HEK293T (cell line): Measurements from ENCODE around the gene ZMAT5.

Experiments used
- FOXK2 ChIP-seq: fragments of 450-650 bp; IDR thresholded peaks from 2 replicates; pipeline ENCODE4 v1.6.1; 2016; ENCODE audit warnings: mild to moderate bottlenecking
- L3MBTL2 ChIP-seq: fragments of 450-650 bp; conservative IDR thresholded peaks from 2 replicates; pipeline ENCODE4 v1.6.1; 2016; ENCODE audit warnings: mild to moderate bottlenecking
- SP1 ChIP-seq: fragments of 450-650 bp; IDR thresholded peaks from 2 replicates; pipeline ENCODE4 v1.6.1; 2017
- SUZ12 ChIP-seq: fragments of 450-650 bp; IDR thresholded peaks from 2 replicates; pipeline ENCODE4 v1.6.1; 2016; ENCODE audit warnings: mild to moderate bottlenecking
- TARDBP ChIP-seq: fragments of 450-650 bp; IDR thresholded peaks from 2 replicates; pipeline ENCODE4 v1.6.1; 2016

DNA sequence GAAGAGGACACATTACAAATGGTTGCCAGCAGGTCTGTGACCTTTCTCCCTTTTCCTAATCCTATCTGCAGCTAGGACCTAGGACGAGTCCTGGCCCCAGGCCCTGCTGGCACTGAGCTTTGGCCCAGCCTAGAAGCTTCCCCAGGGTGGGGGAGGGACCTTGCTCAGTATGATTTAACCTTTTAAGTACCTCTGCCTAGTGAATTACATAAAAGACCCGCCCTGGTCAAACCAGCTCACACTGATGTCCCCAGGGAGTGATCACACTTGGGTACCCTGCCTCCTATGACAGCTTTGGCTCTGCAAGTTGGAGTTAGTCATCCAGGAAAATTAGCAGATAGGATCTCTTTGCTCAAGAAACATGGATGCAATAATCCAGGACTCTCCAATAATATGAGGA, 49.3 kb upstream of the ZMAT5 start:
- TF ChIP-seq TARDBP (no peak), L3MBTL2 (no peak), SUZ12 (no peak), FOXK2 (no peak), SP1 (no peak)
